Measurements from ENCODE around the gene NAALADL2.
"Not testable (repeated sequence)": the region's sequence is repeated elsewhere in the genome, so short reads cannot be mapped to it uniquely, and the experiment has no call there.

NAALADL2 gene

GRCh38 chr3:175343946-175344345 lies 484.8 kb downstream of the NAALADL2 start:
- H3K27ac ChIP-seq, result no peak overlapping the region
- TF ChIP-seq CTCF (IDR thresholded peaks at IDR 0.05) (no peak), ZFX (IDR thresholded peaks at IDR 0.05; ENCODE audit: borderline replicate concordance) (no peak)

GRCh38 chr3:175346573-175347356 lies 487.6 kb downstream of the NAALADL2 start:
- TF ChIP-seq ZFX (IDR thresholded peaks at IDR 0.05; ENCODE audit: borderline replicate concordance), result no peak
- TF ChIP-seq CTCF (IDR thresholded peaks at IDR 0.05), result no peak
- H3K27ac ChIP-seq, result peak overlapping the region; percentile 57

- TF ChIP-seq CTCF (IDR thresholded peaks at IDR 0.05) (no peak), ZFX (IDR thresholded peaks at IDR 0.05; ENCODE audit: borderline replicate concordance) (no peak)
- H3K27ac ChIP-seq, result peak overlapping the region; percentile 47; the same call in 1 of the 2 replicates
Measured at GRCh38 chr3:175349168-175349567, 490.0 kb downstream of the NAALADL2 start.

GRCh38 chr3:175355801-175356335 lies 496.7 kb downstream of the NAALADL2 start:
- no peak overlapping the region for H3K27ac ChIP-seq
- no peak for TF ChIP-seq CTCF (IDR thresholded peaks at IDR 0.05)
- TF ChIP-seq ZFX (IDR thresholded peaks at IDR 0.05; ENCODE audit: borderline replicate concordance), result no peak

DNA sequence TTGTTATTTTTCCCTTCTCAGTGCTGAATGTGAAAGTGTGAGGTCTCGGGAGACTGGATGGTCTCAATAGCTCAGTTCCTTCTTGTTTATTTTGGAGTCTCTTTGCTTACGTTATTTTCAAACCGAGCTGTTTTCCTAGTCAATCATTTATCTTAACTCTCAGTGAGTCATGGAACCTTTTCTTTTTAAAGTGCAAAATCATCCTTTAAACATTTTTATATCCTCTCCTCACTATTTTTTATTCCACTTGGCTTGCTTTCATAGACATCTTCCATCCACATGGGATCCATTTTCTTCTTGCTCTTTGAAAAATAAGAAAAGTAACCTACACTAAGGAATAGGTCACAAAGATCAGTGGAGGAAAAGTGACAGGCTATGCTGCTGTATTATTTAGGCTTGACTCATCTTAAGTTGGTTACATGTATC lies 497.8 kb downstream of the NAALADL2 start:
- no peak for TF ChIP-seq ZFX (IDR thresholded peaks at IDR 0.05; ENCODE audit: borderline replicate concordance)
- no peak for TF ChIP-seq CTCF (IDR thresholded peaks at IDR 0.05)
- H3K27ac ChIP-seq, result no peak overlapping the region

DNA sequence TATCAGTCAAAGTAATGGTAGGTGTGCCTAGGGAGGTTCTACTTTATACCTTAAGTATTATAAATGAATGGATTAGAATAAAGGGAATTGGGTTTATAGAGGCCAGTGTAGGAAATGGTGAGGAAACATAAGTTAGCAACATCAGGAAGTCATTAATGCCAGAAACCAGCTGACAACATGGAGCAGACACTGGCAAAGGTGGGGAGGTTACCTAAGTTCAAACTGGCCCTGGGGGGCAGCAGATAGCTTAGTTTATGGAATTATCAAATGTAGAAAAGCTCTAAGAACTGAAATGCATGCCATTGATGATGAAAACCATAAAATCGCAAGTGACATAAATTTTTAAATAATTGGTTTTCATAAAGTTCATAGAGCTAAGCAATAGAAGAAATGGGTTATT lies 498.6 kb downstream of the NAALADL2 start:
- TF ChIP-seq CTCF (IDR thresholded peaks at IDR 0.05), result no peak
- TF ChIP-seq ZFX (IDR thresholded peaks at IDR 0.05; ENCODE audit: borderline replicate concordance), result no peak
- no peak overlapping the region for H3K27ac ChIP-seq

GRCh38 chr3:175358935-175359334 lies 499.8 kb downstream of the NAALADL2 start:
- no peak overlapping the region for H3K27ac ChIP-seq
- TF ChIP-seq CTCF (IDR thresholded peaks at IDR 0.05), result no peak
- TF ChIP-seq ZFX (IDR thresholded peaks at IDR 0.05; ENCODE audit: borderline replicate concordance), result no peak

DNA sequence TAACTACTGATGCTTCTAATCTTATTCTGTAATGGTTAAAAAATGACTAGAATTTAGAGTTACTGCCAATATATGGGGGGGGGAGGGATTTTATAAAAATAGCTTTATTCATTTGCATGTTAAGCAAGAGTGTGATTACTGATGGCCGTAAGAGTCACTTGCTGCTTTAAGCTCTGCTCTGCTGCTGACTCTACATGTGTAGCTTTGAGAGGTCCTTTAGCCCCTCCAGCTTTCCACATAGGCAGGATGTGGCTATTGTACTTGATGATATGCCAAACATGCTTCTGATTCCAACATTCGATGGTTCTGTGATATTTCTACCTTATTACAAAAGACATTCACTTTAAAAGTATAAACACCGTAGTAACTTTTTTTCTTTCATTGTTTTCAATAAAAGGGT lies 511.3 kb downstream of the NAALADL2 start:
- not testable (repeated sequence) for H3K27ac ChIP-seq

DNA sequence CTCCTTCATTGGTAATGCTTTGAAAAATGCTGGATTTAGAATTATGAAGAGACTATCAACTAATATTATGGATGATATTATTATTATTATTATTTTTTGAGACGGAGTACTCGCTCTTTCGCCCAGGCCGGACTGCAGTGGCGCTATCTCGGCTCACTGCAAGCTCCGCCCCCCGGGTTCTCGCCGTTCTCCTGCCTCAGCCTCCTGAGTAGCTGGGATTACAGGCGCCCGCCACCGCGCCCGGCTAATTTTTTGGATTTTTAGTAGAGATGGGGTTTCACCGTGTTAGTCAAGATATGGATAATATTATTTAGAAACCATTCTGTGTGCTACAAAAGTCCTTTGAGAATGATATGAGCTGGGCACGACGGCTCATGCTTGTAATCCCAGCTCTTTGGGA lies 512.1 kb downstream of the NAALADL2 start:
- H3K27ac ChIP-seq, result not testable (repeated sequence)
